ENCODE measurements around the gene WDR53. TPM values are rescaled to one million over a fixed set of nuclear protein-coding genes. Genes with fewer than 3 reads are reported as not detected.

The WDR53 gene
- total RNA-seq, 2 experiments from 2014 or later = 20.0 to 20.4 TPM

DNA sequence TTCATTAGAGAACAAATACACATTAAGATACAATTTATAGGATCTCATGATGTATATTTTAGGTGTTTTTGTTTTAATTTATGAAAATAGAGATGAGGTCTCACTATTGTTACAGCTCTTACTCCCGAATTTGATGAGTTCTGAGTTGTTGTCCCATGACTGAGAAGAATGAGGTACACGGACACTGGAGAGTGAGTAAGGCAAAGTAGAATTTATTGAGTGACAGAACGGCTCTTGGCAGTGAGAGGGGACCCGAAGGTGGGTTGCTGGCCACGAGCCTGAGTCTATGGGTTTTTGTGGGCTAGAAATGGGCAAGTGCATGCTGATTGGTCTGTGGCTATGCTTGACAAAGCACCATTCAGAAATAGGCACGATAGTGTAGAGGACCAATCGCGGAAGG lies 61.7 kb downstream of the WDR53 start:
- POLR2A ChIA-PET = no interaction called here
- H3K27me3 Mint-ChIP-seq = peaks cover 8% of the 10 kb centered on the region

DNA sequence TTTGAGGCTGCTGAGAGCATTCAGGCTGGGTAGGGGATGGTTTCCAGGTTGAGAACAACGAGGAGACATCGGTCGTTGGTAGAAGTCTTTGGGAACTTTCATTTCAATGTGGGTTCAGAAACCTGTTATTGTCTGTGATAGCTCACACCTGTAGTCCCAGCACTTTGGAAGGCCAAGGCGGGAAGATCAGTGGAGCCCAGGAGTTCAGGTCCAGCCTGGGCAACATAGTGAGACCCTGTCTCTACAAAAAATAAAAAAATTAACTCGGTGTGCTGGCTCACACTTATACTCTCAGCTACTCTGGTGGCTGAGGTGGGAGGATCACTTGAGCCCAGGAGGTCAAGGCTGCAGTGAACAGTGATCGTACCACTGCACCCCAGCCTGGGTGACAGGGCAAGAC lies 63.8 kb downstream of the WDR53 start:
- no peak overlapping the region for H3K4me3 Mint-ChIP-seq
- POLR2A ChIA-PET = interaction anchor here (1.2 to 3.3 kb wide), 2 partner anchors 187 to 217 kb away, joined by 4 to 21 read pairs; partner anchors contain the start of genes DYNLT2B and PCYT1A
- peaks cover 9% of the 10 kb centered on the region for H3K9me3 Mint-ChIP-seq
- H3K27ac Mint-ChIP-seq = no peak overlapping the region
- ATAC-seq (ENCODE audit: low read depth) = no peak
- H3K36me3 Mint-ChIP-seq = peaks cover 22% of the 10 kb centered on the region
- H3K27me3 Mint-ChIP-seq = peaks cover 3% of the 10 kb centered on the region
- peaks cover 17% of the 10 kb centered on the region for H3K4me1 Mint-ChIP-seq
- DNase-seq = no peak

More for the DNA sequence above, 61.7 kb downstream of the WDR53 start:
- no peak overlapping the region for H3K27ac Mint-ChIP-seq
- ATAC-seq (ENCODE audit: low read depth) (no peak), DNase-seq (no peak)
- H3K36me3 Mint-ChIP-seq = peaks cover 8% of the 10 kb centered on the region
- no peak overlapping the region for H3K4me3 Mint-ChIP-seq
- H3K9me3 Mint-ChIP-seq = peaks cover 9% of the 10 kb centered on the region
- peaks cover 5% of the 10 kb centered on the region for H3K4me1 Mint-ChIP-seq

Other genes with a start within 250 kb of the WDR53 start
- 1 to 10 TPM; 2.6 to 3.8 TPM for gene TM4SF19, start 230.2 kb downstream of the WDR53 start, total RNA-seq
- gene UBXN7, start 136.1 kb downstream of the WDR53 start, total RNA-seq = 10 to 100 TPM; 62.2 to 62.6 TPM
- 10 to 100 TPM; 46.9 to 48.4 TPM for gene RNF168, start 64.8 kb downstream of the WDR53 start, total RNA-seq
- not detected for gene SMCO1, start 53.2 kb downstream of the WDR53 start, total RNA-seq
- gene FBXO45, start 106 bp upstream of the WDR53 start, total RNA-seq = 10 to 100 TPM; 12.3 to 13.0 TPM
- 10 to 100 TPM; 16.2 to 17.0 TPM for gene NRROS, start 71.1 kb upstream of the WDR53 start, total RNA-seq
- 1 to 10 TPM; 4.8 to 5.7 TPM for gene CEP19, start 143.7 kb upstream of the WDR53 start, total RNA-seq
- gene PIGX, start 143.8 kb upstream of the WDR53 start, total RNA-seq = 10 to 100 TPM; 32.6 to 33.5 TPM
- 10 to 100 TPM; 77.2 to 81.3 TPM for gene PAK2, start 171.3 kb upstream of the WDR53 start, total RNA-seq

All from activated naive CD8-positive, alpha-beta T cell treated with anti-CD3 and anti-CD28 coated beads, Interleukin-2, amount 10 ng/mL, durations not matched to agents 7 days and 5 days (primary cell).